ENCODE data around the gene STX7. TPM values are rescaled to one million over a fixed set of nuclear protein-coding genes. Genes with fewer than 3 reads are reported as not detected.

The STX7 gene
- polyA plus RNA-seq, 1 experiment: 42.7 TPM

DNA sequence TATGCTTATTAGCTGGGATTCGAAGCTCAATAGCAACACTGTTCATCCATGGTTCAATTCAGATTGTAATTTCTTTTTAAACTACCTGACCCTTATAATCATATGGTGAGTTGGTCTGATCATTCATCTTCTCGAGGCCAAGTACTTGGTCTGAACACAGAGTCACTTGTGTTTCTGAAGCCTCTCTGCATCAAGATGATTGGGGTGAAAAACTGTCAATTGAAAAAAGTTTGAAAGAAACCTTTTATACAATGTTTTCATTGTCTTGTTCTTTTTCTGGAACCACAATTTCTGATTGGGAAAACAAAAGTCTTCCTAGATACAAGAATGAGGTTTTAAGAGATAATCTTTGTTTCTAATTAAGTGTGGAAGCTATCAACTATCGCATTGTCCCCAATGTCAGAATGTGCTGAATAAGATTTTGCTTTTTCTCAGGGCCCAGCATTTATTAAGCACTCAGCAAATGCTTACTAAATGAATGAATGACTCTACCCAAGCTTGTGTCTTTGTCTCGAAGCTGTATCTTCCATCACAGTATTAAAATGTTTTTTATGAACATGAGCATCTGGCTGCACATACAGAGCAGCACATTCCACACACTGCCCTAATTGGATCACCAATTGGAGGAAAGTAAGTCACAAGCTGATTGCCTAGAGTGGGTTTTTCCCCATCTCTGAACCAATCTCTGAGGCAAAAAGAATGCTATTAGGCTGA, 66.6 kb downstream of the STX7 start:
- no peaks in the 10 kb centered on the region for H3K27me3 ChIP-seq (ENCODE audit: control insufficient read depth, insufficient read depth, low read length)
- H3K9me3 ChIP-seq (ENCODE audit: control insufficient read depth, insufficient read depth, low read length): no peaks in the 10 kb centered on the region
- H3K4me3 ChIP-seq (ENCODE audit: low read depth, low read length): no peak overlapping the region
- DNase-seq (ENCODE audit: low read depth, low spot score): no peak
- TF ChIP-seq, protein P1, sequence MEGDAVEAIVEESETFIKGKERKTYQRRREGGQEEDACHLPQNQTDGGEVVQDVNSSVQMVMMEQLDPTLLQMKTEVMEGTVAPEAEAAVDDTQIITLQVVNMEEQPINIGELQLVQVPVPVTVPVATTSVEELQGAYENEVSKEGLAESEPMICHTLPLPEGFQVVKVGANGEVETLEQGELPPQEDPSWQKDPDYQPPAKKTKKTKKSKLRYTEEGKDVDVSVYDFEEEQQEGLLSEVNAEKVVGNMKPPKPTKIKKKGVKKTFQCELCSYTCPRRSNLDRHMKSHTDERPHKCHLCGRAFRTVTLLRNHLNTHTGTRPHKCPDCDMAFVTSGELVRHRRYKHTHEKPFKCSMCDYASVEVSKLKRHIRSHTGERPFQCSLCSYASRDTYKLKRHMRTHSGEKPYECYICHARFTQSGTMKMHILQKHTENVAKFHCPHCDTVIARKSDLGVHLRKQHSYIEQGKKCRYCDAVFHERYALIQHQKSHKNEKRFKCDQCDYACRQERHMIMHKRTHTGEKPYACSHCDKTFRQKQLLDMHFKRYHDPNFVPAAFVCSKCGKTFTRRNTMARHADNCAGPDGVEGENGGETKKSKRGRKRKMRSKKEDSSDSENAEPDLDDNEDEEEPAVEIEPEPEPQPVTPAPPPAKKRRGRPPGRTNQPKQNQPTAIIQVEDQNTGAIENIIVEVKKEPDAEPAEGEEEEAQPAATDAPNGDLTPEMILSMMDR (IDR thresholded peaks at IDR 0.05; ENCODE audit: low read depth, low read length): no peak
- CTCF ChIA-PET: interaction anchor here (1.0 to 1.9 kb wide), 3 partner anchors 10 to 167 kb away, joined by 3 to 11 read pairs (median 5); no protein-coding TSS in a partner anchor
- no peak overlapping the region for H3K27ac ChIP-seq (ENCODE audit: low read depth, low read length)
- POLR2A ChIA-PET: no interaction called here

GRCh38 chr6:132445201-132445951, 67.5 kb downstream of the STX7 start:
- H3K4me3 ChIP-seq (ENCODE audit: low read depth, low read length): no peak overlapping the region
- ChIA-PET CTCF (interaction anchor here (1.0 to 1.9 kb wide), 4 partner anchors 11 to 166 kb away, joined by 3 to 11 read pairs (median 4); no protein-coding TSS in a partner anchor), POLR2A (no interaction called here)
- TF ChIP-seq, protein P1 (IDR thresholded peaks at IDR 0.05; ENCODE audit: low read depth, low read length): no peak
- H3K27ac ChIP-seq (ENCODE audit: low read depth, low read length): no peak overlapping the region
- H3K27me3 ChIP-seq (ENCODE audit: control insufficient read depth, insufficient read depth, low read length): no peaks in the 10 kb centered on the region
- peak; percentile 23 for DNase-seq (ENCODE audit: low read depth, low spot score)
- H3K9me3 ChIP-seq (ENCODE audit: control insufficient read depth, insufficient read depth, low read length): no peaks in the 10 kb centered on the region

DNA sequence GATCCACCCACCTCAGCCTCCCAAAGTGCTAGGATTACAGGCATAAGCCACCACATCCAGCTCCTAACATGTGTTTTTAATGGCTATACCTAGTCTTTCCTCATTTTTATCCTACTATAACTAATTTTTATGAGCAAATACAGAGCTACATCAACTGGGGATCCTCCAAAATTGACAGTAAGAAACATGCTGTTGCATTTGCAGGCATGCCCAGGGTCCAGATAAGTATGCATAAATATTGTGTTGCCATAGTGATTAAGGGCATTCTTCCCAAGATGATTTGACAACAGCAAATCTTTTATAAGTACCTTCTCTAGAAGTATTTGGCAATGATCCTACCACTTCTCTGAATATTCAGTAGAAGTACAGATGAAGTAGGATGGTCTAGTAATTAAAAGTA, 69.7 kb downstream of the STX7 start:
- TF ChIP-seq, protein P1 (IDR thresholded peaks at IDR 0.05; ENCODE audit: low read depth, low read length): no peak
- CTCF ChIA-PET: no interaction called here
- POLR2A ChIA-PET: no interaction called here
- H3K4me3 ChIP-seq (ENCODE audit: low read depth, low read length): no peak overlapping the region
- H3K9me3 ChIP-seq (ENCODE audit: control insufficient read depth, insufficient read depth, low read length): no peaks in the 10 kb centered on the region
- no peaks in the 10 kb centered on the region for H3K27me3 ChIP-seq (ENCODE audit: control insufficient read depth, insufficient read depth, low read length)
- no peak for DNase-seq (ENCODE audit: low read depth, low spot score)
- no peak overlapping the region for H3K27ac ChIP-seq (ENCODE audit: low read depth, low read length)

DNA sequence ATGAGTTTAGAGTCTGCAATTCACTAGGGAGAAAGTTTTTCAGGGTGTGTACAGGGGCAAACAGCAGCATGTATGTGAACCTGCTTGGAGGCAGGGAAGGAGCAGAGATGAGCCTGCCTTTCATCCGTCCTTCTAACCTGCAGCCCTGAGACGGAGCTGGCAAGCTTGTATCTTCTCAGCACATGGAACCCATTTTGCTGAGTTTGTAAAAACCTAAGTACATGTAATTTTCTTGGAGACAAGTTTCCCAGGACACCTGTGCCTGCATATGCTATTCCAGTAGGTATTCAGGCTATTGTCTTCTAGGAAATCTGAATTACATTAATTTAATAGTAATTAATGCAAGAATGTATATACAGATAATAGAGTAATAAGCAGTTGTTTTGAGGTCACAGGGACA, 82.8 kb downstream of the STX7 start:
- no peak for DNase-seq (ENCODE audit: low read depth, low spot score)
- no peaks in the 10 kb centered on the region; the same call in 1 of the 2 replicates for H3K9me3 ChIP-seq (ENCODE audit: control insufficient read depth, insufficient read depth, low read length)
- no peak overlapping the region for H3K27ac ChIP-seq (ENCODE audit: low read depth, low read length)
- H3K4me3 ChIP-seq (ENCODE audit: low read depth, low read length): no peak overlapping the region
- no peaks in the 10 kb centered on the region for H3K27me3 ChIP-seq (ENCODE audit: control insufficient read depth, insufficient read depth, low read length)
- CTCF ChIA-PET: no interaction called here
- POLR2A ChIA-PET: no interaction called here
- TF ChIP-seq, protein P1 (IDR thresholded peaks at IDR 0.05; ENCODE audit: low read depth, low read length): no peak

DNA sequence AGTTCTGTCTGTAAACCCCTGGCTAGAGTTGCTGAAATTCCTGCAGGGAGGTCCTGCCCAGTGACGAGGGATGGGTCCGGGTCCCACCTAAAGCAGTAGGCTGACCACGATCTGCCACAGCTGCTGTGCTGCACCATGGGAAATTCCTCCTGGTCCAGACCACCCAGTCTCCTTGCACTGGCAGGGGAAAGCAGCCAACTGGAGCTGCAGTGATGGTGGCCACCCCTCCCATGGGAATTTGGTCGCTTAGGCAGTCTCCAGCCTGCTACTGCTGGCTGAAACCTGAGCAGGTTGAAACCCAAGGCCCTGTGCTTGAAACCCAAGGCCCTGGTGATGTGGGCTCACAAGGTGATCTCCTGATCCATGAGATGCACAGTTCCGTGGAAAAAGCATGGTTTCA, 87.7 kb downstream of the STX7 start:
- DNase-seq (ENCODE audit: low read depth, low spot score): no peak
- H3K27me3 ChIP-seq (ENCODE audit: control insufficient read depth, insufficient read depth, low read length): no peaks in the 10 kb centered on the region
- ChIA-PET CTCF (no interaction called here), POLR2A (no interaction called here)
- no peak overlapping the region for H3K27ac ChIP-seq (ENCODE audit: low read depth, low read length)
- no peak overlapping the region for H3K4me3 ChIP-seq (ENCODE audit: low read depth, low read length)
- TF ChIP-seq, protein P1 (IDR thresholded peaks at IDR 0.05; ENCODE audit: low read depth, low read length): no peak
- no peaks in the 10 kb centered on the region; the same call in 1 of the 2 replicates for H3K9me3 ChIP-seq (ENCODE audit: control insufficient read depth, insufficient read depth, low read length)
